Measurements from ENCODE around the gene CCND1. TPM values are rescaled to one million over a fixed set of nuclear protein-coding genes. Genes with fewer than 3 reads are reported as not detected.

Gene CCND1
- total and polyA plus RNA-seq, 2 experiments from 2014 or later, result 20.1 to 36.5 TPM

DNA sequence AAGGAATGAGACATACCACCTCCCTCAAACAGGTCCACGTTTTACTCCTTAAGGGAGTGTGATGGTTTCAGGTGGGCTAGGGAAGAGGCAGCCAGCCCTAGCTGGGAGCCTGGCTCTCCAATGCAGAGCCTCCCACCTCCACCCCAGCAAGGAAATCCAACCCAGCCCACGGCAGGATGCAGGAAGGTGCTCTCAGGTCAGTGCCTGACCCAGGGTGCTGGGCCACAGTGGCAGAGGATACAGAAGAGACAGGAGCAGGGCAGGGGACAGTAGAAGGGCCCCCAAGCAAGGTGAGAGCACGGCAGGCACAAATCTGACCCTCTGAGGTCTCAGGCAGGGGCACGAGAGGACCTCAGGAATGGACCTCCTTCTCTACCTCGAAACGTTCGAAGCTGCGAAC lies 26.9 kb upstream of the CCND1 start:
- H3K27me3 ChIP-seq, result no peaks in the 10 kb centered on the region
- H3K4me1 ChIP-seq (ENCODE audit: low read depth), result no peaks in the 10 kb centered on the region
- DNase-seq (ENCODE audit: low read depth in 1 of 2, low spot score in 1 of 2), result no peak
- TF ChIP-seq, protein P1, sequence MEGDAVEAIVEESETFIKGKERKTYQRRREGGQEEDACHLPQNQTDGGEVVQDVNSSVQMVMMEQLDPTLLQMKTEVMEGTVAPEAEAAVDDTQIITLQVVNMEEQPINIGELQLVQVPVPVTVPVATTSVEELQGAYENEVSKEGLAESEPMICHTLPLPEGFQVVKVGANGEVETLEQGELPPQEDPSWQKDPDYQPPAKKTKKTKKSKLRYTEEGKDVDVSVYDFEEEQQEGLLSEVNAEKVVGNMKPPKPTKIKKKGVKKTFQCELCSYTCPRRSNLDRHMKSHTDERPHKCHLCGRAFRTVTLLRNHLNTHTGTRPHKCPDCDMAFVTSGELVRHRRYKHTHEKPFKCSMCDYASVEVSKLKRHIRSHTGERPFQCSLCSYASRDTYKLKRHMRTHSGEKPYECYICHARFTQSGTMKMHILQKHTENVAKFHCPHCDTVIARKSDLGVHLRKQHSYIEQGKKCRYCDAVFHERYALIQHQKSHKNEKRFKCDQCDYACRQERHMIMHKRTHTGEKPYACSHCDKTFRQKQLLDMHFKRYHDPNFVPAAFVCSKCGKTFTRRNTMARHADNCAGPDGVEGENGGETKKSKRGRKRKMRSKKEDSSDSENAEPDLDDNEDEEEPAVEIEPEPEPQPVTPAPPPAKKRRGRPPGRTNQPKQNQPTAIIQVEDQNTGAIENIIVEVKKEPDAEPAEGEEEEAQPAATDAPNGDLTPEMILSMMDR (IDR thresholded peaks at IDR 0.05; ENCODE audit: low read depth, low read length), result no peak
- H3K9me3 ChIP-seq (ENCODE audit: low read depth), result no peaks in the 10 kb centered on the region
- no peak overlapping the region for H3K4me3 ChIP-seq
- no peak overlapping the region for H3K27ac ChIP-seq
- no peaks in the 10 kb centered on the region for H3K36me3 ChIP-seq

DNA sequence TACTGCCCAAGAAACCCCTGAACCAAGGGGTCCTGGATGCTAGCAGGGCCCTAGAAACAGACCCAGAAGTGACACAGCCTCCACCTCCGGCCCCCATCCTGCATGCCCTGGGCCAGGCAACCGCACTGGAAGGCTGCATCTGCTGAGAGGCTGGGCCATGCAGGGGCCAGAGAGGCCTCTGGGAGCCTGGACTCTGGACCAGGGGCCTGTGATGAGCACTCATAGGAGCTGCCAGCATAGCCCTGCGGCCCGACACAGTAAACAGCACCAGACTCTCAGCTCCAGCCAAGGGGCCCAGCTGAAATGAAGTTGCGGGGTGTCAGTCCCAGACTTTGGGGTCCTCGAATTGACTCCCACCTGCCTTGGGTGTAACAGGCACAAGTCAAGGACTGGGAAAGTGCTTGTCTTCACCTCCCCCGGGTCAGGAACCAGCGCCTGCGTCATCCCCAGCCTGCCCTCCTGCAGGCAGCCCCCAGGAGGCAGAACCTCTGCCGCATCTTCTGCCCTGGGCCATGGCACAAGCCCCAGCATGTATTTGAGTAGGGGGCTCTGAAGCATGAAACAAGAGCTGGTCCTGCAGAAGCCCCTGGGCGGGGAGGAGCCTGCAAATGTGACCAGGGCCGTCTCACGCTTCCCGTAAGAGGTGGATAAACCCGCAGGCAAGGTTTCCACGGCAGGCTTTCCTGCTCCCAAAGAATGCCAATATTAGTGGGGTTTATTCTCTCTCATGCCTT lies 25.2 kb upstream of the CCND1 start:
- DNase-seq (ENCODE audit: low read depth in 1 of 2, low spot score in 1 of 2), result no peak
- no peaks in the 10 kb centered on the region for H3K4me1 ChIP-seq (ENCODE audit: low read depth)
- no peaks in the 10 kb centered on the region for H3K9me3 ChIP-seq (ENCODE audit: low read depth)
- TF ChIP-seq, protein P1 (IDR thresholded peaks at IDR 0.05; ENCODE audit: low read depth, low read length), result no peak
- no peaks in the 10 kb centered on the region for H3K36me3 ChIP-seq
- no peak overlapping the region for H3K27ac ChIP-seq
- H3K27me3 ChIP-seq, result no peaks in the 10 kb centered on the region
- no peak overlapping the region for H3K4me3 ChIP-seq

DNA sequence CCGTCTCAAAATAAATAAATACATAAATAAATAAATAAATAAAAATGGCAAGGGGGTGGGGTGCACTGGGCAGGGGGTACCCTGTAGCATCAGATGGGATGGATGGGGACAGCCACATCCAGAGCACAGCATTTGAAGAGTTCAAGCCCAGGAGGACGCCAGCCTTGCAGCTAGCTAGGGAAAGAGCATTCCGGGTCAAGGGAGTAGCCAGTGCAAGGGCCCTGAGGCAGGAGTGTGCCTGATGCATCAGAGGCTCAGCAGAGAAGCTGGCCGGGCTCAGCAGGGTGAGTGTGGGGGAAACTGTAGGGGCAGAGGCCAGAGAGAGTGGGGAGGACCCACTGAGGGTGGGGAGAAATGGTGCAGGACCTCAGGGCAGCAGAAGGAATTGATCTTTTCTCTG lies 23.7 kb upstream of the CCND1 start:
- no peaks in the 10 kb centered on the region for H3K9me3 ChIP-seq (ENCODE audit: low read depth)
- H3K27ac ChIP-seq, result no peak overlapping the region
- TF ChIP-seq, protein P1 (IDR thresholded peaks at IDR 0.05; ENCODE audit: low read depth, low read length), result no peak
- no peaks in the 10 kb centered on the region for H3K27me3 ChIP-seq
- no peak for DNase-seq (ENCODE audit: low read depth in 1 of 2, low spot score in 1 of 2)
- no peaks in the 10 kb centered on the region for H3K4me1 ChIP-seq (ENCODE audit: low read depth)
- no peak overlapping the region for H3K4me3 ChIP-seq
- no peaks in the 10 kb centered on the region for H3K36me3 ChIP-seq

DNA sequence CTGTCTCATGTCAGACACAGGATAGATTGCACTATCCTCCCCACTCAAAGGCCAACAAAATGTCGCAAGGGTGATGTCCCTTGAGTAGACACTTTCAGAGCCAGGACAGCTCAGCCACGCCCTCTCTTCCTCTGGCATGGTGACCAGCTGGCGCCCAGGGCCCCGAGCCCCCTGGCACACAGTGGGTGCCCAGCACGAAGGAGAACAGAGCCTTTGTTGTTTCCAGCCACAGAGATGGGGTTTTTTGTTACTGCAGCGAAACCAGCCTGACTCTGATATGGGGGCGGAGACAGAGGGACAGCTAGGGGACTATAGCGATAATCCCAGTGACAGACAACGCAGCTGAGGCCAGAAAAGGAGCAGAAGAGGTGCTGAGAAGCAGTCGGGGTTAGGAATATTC lies 23.3 kb upstream of the CCND1 start:
- no peaks in the 10 kb centered on the region for H3K27me3 ChIP-seq
- no peaks in the 10 kb centered on the region for H3K9me3 ChIP-seq (ENCODE audit: low read depth)
- H3K4me3 ChIP-seq, result no peak overlapping the region
- H3K27ac ChIP-seq, result no peak overlapping the region
- H3K4me1 ChIP-seq (ENCODE audit: low read depth), result no peaks in the 10 kb centered on the region
- H3K36me3 ChIP-seq, result no peaks in the 10 kb centered on the region
- DNase-seq (ENCODE audit: low read depth in 1 of 2, low spot score in 1 of 2), result no peak
- TF ChIP-seq, protein P1 (IDR thresholded peaks at IDR 0.05; ENCODE audit: low read depth, low read length), result no peak

DNA sequence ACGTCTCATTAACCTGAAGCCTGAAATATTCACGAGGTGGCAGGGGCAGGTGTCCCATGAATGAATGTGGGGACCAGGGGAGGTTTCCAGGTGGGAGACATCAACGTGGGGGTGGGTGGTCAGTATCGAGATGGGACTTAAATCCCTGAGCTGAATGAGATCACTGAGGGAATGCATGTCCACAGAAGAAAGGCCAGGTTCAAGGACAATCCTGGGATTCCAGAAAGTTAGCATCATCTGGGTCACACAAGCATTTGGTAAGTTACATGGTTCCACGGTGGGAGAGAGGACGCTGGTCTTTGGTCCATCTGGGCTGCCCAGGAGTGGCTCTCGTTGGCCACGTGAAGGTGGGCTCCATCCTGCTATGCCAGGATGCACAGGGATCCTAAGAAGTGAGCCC lies 22.7 kb upstream of the CCND1 start:
- H3K36me3 ChIP-seq, result no peaks in the 10 kb centered on the region
- no peak overlapping the region for H3K4me3 ChIP-seq
- TF ChIP-seq, protein P1 (IDR thresholded peaks at IDR 0.05; ENCODE audit: low read depth, low read length), result no peak
- no peak overlapping the region for H3K27ac ChIP-seq
- no peaks in the 10 kb centered on the region for H3K27me3 ChIP-seq
- no peaks in the 10 kb centered on the region for H3K9me3 ChIP-seq (ENCODE audit: low read depth)
- DNase-seq (ENCODE audit: low read depth in 1 of 2, low spot score in 1 of 2), result no peak
- no peaks in the 10 kb centered on the region for H3K4me1 ChIP-seq (ENCODE audit: low read depth)

All from cardiac muscle cell (in vitro differentiated cells and primary cell).